HPDE6-E6E7 (cell line): ENCODE data around the gene EXPH5.
A peak's percentile ranks its signal among the peaks of the same experiment; 100 is the strongest.

ENCODE experiments used
- DNase-seq: peaks from one replicate; pipeline ENCODE4 v3.0.0; 2011; ENCODE audit warnings: missing footprints; ENCODE audit errors: extremely low spot score

The EXPH5 gene

DNA sequence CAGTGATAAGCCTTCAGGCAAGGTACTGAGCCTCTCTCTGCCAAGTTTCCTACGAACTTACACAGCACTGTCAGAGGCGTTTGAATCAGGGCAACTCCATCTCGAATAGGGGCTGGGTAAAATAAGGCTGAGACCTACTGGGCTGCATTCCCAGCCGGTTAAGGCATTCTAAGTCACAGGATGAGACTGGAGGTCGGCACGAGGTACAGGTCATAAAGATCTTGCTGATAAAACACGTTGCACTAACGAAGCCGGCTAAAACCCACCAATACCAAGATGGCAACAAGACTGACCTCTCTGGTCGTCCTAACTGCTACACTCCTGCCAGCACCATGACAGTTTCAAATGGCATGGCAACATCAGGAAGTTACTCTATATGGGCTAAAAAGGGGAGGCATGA is 75.0 kb downstream of the EXPH5 start:
- DNase-seq: no peak

DNA sequence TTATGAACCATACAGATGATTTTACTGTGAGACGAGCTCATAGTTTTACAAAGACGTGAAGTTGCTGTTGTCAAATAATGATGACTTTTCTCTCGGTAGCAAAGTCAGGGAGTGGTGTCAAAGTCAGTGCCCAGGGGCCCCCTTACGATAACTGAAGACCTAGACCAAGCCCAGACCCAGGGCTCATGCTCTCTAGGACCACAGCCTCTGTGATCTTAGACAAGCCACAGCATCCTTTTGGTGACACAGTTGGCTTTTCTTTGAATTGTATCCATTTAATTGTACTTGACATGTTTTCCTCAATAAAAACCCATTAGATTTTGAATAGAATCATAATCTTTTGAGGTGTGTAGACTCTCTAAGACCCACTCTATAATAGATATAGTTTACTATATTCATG is 77.4 kb downstream of the EXPH5 start:
- DNase-seq: no peak

DNA sequence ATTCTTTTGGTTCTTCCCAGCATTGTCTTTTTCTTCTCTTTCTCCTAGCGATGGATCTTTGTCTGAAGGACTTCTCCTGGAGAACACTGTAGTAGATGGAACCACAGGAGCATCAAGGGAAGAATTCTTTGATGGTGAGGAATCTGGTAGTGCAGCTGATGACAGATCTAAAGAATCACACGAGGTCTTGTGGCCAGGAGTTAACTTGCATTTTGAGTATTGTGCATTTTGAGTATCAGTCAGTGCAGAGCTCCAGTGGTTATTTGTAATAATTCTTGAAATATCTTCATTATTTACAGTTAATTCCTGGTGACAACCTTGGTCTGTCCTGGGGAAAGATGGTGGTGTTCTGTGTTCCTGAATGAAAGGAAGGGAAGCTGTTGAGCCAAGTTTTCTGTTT is 80.9 kb downstream of the EXPH5 start:
- no peak for DNase-seq

DNA sequence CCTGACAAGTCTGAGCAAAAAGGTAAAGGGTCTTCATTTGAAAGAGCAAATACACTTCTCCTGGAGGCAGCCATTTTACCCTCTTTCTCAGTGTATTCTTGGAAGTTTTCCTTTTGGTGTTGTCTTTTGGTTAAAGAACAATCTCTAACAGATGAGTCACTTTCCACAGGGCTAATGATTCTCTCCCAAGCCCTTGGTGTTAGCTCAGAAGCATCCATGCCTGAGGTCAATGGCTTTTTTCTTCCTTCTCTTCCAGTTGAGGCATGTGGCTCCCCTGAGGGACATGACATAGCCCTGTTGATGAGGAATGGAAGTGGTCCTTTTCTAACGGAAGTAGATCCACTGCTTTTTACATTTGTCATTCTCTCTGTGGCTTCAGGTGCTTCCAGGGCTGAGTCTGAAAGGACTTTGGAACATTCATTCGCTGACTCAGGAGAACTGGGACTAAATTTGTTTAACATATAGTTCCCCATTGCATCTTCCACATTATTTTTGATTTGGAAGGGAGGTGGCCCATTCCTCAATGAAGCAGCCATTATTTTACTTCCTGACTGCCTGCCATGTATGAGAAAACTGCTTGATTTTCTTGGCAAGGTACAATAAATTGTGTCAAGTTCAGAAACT is 81.6 kb downstream of the EXPH5 start:
- peak; percentile 41 for DNase-seq

DNA sequence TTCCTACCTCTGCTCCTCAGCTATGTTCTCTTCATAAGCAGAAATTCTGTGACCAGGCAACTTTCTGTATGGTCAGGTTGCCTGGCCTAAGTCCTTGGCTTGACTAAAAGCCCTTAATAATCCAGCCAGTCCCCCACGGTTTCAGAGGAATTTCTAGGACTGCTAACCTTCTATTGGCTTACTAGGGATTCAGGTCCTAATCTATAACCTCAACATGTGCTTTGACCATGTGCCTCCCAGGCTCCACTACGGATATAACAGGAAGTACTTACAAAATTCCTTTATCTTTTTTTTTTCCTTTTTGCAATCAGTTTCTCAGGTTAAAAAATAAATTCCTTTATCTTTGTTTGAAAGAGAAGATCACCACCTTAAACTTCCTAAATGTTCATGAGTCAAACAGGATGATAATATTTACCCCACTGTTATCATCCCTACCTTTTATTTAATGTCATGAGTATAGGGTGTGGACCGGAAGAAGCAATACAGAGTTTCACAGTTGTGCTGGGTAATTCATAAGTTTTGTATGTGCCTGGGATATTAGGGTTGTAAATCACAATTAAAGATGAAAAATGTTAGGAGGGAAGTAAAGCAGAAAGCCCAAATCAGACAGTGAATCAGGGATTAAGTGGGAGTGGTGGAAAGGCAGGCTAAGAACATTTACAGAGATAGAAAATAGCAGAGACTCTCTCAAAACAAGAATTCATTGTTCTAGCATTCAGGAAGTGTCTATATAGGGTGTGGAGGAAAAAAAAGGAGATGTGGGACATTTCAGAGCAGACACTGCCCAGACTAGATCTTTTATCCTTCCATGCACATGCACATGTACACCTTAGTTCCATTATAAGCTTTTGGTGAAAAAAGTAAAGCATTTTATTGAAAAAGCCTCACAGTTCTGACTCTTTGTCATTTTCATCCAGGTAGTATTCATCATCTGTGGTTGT is 84.6 kb downstream of the EXPH5 start:
- DNase-seq: no peak

DNA sequence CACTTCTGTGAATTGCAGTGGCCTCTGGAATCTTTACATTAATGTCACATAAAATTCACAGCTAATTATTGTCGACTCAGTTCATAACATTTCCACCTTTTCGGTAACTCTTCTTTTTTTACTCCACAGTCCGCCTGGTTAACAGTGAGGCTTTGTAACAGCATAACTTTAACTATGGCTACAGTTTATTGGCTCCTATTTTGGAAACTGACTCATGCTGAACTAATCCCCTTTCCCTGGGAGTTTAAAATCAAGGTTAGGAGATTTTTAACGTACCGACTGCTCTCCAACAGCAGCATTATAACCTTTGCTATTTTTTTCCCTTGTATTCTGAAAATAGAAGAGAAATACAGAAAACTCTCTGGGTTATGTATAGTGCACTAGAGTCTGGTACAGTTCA is 92.2 kb downstream of the EXPH5 start:
- no peak for DNase-seq

DNA sequence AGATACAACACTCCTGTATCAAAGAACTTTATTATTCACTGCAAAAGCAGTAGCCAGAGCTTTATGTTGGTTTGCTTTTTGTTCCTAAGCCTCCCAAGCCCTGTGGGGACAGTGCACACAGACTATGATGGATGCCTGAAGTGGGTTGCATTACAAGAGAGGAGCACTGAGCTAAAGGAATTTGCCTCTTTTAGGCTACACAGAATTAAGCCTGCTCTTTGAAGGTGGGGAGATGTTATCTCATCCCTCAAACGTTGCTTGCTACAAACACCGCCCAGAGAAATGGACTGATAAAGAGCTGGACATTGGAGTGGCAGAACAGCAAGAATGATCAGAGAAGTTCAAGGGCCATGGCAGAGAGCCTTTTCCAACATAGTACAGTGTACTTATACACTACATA is 92.8 kb downstream of the EXPH5 start:
- DNase-seq: no peak

DNA sequence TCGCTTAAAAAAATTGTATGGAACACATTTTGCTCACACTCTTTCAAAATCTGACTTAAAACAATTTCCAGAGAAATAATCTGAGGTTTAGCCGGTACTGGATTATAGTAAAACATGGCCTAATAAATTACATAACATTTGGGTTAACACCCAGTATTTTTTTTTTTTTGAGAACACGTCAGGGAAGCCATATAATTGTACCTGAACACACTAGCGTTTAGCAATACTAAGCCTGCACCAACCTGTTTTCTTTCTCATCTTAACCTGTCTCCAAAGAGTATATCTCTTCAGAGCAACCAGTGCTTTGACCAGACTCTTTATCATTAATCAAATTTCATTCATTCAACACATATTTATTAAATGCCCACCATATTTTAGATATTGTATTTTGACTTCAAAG is 93.4 kb downstream of the EXPH5 start:
- DNase-seq: no peak

DNA sequence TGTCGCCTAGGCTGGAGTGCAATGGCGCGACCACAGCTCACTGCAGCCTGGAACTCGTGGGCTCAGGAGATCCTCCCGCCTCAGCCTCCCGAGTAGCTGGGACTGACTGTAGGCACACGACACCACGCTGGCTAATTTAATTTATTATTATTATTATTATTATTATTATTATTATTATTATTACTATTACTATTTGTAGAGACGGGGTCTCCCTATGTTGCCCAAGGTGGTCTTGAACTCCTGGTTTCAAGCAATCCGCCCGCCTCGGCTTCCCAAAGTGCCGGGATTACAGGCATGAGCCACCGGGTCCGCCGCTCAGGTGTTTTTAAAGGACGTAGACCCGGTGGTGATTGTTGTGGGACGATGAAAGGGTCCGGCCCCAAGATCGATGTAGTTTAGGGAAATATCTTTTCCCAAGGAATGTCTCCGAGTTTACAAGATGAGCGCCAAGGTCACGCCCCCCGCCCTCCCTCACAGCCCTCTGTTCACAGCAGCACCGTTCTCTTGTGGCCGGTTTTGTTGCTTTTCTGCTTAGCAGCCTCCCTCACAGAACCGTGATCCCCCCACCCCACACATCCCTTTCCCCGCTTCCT is 94.7 kb downstream of the EXPH5 start:
- DNase-seq: no peak

DNA sequence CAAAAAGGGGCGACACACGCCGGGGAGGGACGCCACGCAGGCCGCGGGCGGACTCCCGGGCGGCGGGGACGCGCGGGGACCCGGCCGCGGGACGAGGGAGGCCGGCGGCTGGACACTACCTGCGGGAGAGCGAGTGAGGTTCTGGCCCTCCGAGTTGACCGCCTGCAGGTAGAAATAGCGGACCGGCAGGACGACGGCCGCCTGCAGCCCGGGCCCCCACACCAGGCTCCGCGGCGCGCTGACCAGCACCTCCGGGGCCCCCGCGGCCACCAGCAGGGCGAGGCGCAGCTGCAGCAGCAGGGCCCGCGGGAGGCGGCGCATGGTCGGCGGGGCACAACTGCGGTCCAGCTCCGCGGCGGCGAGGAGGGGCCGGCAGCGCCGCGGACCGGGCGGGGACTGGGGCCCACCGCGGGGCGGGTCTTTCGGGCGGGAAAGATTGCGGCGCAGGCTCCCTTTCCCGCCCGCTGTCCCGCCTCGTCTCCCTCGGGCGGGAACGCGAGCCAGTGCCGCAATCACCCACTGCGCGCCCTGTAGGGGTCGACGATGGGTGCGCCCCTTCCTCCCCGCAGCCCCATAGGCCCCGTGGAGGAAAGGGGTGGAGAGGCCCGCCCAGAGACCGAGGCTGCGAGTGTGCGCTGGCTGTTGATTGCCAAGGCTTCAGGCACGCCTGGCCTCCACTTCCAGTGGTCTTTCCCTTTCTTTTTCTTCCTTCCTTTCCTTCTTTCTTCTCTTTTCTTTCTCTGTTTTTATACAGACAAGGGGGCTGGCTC is 95.3 kb downstream of the EXPH5 start, which contains the start of gene POGLUT3:
Gene POGLUT3, minus strand, starts transcription at position 339 of the 770 bp plus-strand sequence. Its CDS starts 18 bp downstream, at position 321.
- DNase-seq: peak; percentile 33

DNA sequence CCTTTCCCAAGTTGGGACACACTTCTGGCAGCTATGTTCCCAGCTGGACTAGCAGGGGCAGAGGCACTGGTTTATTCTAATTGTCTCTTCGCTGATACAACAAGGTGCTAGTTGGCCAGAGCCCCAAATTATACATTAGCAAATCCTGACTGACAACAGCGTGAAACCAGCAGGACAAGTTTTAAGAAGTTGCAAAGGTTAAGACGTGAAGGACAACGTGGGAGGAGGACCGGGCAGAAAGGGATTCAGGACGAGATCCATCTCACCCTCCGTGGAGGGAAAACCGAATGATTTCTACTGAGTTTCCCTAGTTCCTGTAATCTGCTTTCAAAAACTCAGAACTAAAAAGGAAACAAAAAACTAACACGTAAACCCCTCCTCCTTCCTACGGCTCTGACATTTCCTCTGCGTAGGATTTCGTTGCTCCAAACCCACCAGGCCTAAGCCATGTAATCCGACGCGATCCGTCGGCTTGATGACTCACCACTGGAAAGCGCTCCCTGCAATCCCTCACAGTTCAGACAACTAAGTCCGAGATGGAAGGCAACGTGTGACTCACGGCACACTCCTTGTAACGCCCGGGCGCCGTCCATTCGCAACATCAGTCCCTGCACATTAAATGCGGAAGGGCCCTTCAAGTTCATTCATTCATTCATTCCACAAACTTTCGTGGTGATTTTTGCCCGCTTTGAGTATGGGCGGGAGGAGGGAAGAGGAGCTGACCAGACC is 96.1 kb downstream of the EXPH5 start:
- peak; percentile 97 for DNase-seq

DNA sequence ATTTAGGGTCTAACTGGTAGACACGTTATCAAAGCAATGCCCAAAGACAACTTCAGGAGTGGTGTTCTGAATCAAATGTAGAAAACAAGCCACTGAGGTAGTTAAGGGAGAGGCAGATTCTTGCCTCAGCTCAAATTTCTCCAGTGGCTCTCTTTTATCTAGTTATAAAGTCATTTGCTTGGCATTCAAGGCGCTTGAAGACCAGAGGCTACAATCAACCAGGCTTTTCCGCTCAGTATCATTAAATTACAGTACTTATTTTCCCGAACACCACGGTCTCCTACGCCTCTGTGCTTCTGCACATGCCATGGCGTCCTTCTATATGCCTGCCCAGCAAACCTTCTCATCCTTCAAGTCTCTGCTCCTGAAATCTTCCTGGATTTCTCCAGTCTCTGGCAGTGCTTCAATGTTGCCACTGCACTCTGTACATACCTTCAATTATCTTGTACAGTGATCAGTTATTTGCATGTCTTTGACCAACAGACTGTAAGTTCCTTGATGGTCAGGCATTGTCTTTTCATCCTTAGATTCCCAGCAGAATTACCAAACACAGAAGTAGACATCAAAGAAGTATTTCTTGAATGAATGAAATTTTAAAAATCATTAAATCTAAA is 96.8 kb downstream of the EXPH5 start:
- no peak for DNase-seq

DNA sequence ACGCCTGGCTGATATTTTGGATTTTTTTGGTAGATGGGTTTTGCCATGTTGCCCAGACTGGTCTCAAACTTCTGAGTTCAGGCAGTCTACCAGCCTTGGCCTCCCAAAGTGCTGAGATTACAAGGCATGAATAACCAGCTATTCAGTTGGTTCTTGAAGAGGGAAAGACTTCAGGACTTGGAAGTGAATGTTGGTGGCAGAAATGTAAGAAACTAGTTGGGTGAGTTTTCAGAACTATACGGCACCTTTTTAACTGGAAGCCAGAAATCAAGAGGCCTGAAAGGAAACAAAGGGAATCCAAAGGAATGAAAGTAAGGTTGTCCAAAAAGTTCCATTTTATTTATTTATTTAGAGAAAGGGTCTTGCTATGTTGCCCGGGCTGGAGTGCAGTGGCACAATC is 98.2 kb downstream of the EXPH5 start:
- DNase-seq: no peak

DNA sequence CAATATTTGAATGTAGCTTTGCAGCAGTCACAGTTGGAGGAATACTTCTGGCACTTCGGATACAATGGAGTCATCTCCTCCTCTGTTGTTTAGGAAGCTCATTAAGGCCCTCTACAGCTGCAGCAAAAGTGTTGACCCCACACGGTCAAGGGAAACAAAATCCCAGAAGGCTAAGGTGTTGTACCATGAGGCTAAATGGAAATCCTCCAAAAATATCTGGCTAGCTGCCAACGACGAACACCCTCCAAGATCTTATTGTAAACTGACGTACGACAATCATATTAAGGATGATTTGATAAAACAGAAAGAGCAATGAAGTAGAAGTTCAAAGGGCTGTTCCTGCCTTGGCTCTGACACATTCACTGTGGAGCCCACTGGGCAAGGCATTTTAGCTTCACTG is 99.4 kb downstream of the EXPH5 start:
- no peak for DNase-seq

DNA sequence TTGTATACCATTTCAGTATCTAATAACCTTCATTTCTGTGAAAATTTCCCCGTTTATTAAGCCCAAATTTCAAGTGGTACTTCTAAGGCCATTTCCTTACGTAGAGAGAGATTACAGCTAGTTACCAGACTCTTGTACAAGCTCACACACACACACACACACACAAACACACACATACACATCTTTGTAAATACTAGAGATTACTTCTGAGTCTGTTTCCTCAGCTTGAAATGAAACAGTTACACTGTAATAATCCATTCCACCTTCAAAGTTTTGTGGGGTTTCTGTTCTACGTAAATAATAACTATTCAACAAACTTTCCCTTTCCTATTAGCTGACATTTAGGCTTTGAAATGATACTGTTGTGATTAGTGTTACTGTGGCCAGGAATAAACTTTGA is 101.6 kb downstream of the EXPH5 start:
- DNase-seq: no peak

DNA sequence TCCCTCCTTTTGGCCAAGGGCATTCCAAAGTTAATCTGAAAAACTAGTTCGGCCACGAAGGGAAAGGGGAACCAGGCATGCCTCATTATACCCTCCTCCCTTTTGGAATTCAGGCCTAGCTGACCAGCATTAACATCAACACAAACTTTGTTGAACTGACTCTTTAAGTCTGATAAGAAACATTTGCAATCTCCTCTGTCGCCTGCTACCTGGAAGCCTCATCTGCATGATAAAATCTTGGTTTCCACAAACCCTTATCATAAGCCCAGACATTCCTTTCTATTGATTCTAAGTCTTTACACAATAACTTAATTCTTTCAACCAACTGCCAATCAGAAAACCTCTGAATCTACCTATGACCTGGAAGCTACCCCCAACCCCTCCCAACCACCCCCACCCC is 106.7 kb downstream of the EXPH5 start:
- DNase-seq: no peak

DNA sequence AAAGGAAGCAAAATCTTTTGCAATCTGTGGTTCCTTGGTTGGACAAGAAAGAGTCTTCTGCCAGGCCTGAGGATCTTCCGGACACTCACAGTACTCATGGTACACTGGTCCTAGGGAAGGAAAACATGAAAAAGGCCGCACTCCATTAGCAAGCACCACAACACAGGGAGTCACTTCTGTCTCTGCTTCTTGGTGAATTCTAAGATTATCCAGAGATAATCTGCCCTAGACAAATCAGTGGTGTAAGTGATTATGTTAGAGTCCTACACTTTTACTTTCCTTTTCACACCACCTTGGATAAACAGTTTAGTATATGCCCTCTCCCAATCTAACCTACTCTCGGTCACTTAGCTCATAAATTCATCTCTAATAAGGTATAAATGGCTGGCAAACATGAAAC is 107.2 kb downstream of the EXPH5 start:
- no peak for DNase-seq

DNA sequence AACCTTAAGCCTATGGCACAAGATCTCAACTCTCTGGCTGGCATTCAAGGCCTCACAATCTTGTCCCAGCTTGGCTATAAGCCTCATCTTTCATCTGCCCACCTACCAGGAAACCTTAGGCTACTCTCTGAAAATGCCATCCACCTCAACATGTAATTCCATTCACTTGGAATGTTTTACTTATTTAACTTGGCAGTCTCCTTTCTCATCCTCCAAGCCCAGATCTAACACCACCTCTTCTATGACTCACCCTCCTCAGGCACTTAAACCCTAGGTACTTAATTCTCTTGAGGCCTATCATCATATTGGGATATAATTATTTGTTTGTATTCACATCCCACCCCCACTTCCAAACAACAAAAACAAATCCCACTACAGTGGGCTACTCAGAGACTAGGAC is 110.4 kb downstream of the EXPH5 start:
- no peak for DNase-seq

DNA sequence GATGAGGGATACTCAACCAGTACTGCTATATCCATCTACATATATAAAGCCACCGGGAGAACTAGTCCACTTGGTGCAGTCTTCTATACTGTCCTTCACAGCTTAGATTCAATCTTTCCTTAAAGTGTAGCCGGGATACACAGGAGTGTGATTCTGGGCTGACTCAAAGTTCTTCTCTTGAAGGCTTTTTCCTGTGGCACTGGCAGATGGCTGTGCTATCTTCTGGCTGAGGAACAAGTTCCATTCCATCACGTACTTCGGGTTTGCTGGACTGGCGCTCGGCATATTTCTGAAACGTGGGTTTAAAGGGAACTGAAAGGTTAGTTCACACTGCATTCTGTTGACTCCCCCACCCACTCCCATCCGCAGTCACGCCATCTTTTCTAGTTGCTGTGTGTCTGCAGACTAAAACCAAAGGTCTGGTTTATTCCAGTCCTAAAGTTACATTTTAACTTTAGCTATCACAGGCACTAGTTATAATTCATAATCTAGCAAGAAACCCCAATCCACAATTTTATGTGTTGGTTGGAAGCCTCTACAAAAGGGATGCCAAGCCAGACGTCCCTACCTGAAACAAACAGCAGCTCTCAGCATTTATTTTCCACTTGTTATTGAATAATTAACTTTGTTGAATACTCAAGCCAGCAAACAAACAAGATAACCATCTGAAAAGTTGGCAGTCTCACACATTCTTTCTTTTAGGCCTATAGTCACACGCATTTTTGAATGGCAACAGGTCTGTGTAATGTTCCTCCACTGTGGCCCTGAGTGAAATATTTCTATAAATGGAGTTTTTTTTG is 118.7 kb downstream of the EXPH5 start:
- no peak for DNase-seq

DNA sequence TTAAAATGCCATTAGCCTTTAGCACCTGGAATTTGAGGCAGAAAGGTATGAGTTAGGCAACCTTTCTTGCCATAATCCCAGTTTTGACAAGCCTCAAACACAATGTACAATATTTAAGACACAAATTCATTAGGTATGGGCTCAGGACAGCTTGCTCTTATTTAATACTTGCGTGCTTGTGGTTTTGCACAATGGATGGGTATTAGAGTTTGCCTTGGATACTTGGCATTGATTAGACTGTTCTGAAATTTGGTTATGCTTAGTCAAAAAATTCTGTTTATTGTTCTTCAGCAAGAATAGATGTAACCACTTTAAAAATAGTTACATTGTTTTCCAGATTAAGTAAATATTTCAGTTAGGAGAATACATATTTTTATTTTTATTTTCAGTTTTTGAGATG is 120.9 kb downstream of the EXPH5 start:
- DNase-seq: no peak
